ENCODE results near the gene PRR5L. TPM values are rescaled to one million over a fixed set of nuclear protein-coding genes. Genes with fewer than 3 reads are reported as not detected.

Gene PRR5L
- total RNA-seq, 1 donor from 2014 or later: 6.7 TPM

DNA sequence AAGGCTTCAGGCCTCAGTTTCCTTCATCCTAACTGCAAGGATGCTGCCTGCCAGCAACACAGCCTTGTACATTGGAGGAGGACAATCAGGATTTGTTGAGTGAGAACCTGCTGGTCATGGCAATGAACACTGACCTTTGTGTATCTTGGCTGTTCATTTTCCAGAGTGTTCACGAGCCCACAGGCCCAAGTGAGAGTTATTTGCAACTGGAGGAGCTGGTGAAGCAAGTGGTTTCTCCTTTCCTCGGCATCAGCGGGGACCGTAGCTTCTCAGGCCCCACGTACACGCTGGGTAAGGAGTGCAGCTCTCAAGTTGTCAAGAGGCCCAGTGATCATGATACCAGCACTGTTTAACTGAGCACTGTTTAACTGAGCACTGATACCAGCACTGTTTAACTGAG lies 155.0 kb downstream of the PRR5L start:
- H3K4me3 Mint-ChIP-seq: no peak overlapping the region
- H3K36me3 Mint-ChIP-seq: no peaks in the 10 kb centered on the region
- H3K4me1 Mint-ChIP-seq: peaks cover 57% of the 10 kb centered on the region
- no peaks in the 10 kb centered on the region for H3K9me3 Mint-ChIP-seq
- H3K27me3 Mint-ChIP-seq (ENCODE audit: low read depth): no peaks in the 10 kb centered on the region
- TF ChIP-seq, protein P1, sequence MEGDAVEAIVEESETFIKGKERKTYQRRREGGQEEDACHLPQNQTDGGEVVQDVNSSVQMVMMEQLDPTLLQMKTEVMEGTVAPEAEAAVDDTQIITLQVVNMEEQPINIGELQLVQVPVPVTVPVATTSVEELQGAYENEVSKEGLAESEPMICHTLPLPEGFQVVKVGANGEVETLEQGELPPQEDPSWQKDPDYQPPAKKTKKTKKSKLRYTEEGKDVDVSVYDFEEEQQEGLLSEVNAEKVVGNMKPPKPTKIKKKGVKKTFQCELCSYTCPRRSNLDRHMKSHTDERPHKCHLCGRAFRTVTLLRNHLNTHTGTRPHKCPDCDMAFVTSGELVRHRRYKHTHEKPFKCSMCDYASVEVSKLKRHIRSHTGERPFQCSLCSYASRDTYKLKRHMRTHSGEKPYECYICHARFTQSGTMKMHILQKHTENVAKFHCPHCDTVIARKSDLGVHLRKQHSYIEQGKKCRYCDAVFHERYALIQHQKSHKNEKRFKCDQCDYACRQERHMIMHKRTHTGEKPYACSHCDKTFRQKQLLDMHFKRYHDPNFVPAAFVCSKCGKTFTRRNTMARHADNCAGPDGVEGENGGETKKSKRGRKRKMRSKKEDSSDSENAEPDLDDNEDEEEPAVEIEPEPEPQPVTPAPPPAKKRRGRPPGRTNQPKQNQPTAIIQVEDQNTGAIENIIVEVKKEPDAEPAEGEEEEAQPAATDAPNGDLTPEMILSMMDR (IDR thresholded peaks at IDR 0.05; ENCODE audit: unreplicated experiment): no peak
- no peak overlapping the region for H3K27ac Mint-ChIP-seq
- no peak for DNase-seq (ENCODE audit: low spot score in 2 of 2, unreplicated experiment in 2 of 2)

DNA sequence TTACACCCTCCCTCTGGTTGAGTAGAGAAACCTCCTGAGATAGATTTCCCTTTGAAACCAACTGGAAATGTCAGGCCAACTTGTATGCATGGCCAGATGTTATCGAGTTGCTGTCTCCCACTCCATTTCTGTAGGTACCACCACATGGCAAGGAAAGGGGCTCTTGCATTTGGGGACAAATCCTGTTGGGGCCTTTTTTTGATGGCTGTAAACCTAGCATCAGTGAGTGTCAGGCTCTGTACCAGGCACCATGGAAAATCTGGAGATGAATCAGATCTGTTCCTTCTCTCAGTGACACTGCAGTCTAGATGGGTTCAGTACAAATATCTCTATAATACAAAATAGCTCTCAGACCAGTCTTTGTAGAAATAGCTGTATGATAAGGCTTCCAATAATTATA lies 155.6 kb downstream of the PRR5L start:
- no peak for DNase-seq (ENCODE audit: low spot score in 2 of 2, unreplicated experiment in 2 of 2)
- Mint-ChIP-seq H3K36me3 (no peaks in the 10 kb centered on the region), H3K9me3 (no peaks in the 10 kb centered on the region), H3K27ac (no peak overlapping the region), H3K27me3 (ENCODE audit: low read depth) (no peaks in the 10 kb centered on the region), H3K4me1 (peaks cover 60% of the 10 kb centered on the region), H3K4me3 (no peak overlapping the region)
- TF ChIP-seq, protein P1 (IDR thresholded peaks at IDR 0.05; ENCODE audit: unreplicated experiment): no peak

DNA sequence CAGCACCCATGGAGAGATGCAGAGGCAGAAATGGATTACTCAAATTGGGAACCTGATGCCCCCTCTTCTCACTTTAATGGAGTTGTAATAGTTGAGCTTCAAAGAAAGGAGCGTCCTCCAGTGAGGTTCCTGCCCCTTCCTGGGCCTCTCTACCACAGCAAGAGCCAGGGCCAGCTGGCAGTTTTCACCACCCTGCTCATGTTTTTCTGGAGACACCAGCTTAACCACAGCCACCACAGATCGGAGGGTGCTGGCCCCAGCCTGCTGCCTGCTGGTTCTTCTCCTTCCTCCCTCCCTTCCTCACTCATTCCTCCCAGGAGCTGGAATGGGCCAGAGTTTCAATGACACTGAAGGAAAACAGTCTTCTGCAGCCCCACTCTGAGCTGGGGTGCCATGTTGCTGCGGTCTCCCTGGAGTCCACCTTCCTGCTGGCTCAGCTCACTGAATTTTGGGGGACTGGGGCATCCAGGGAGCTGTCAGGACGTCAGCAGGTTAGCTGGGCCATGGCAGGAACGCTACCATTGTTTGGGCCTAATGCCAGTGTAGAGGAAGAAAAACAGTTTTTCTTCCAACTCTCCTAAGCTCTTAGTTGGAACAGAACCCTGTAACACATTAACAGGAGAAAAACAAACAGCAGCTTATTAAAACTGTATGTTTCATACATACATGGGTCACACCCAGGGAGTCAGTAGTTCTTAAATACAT lies 156.3 kb downstream of the PRR5L start:
- no peaks in the 10 kb centered on the region for H3K36me3 Mint-ChIP-seq
- no peaks in the 10 kb centered on the region for H3K9me3 Mint-ChIP-seq

GRCh38 chr11:36452961-36453360 lies 156.9 kb downstream of the PRR5L start:
- Mint-ChIP-seq H3K9me3 (no peaks in the 10 kb centered on the region), H3K4me1 (peaks cover 53% of the 10 kb centered on the region), H3K4me3 (no peak overlapping the region), H3K36me3 (no peaks in the 10 kb centered on the region), H3K27me3 (ENCODE audit: low read depth) (no peaks in the 10 kb centered on the region), H3K27ac (no peak overlapping the region)
- DNase-seq (ENCODE audit: low spot score in 2 of 2, unreplicated experiment in 2 of 2): no peak
- TF ChIP-seq, protein P1 (IDR thresholded peaks at IDR 0.05; ENCODE audit: unreplicated experiment): no peak

More for the DNA sequence above, 156.3 kb downstream of the PRR5L start:
- DNase-seq (ENCODE audit: low spot score in 2 of 2, unreplicated experiment in 2 of 2): no peak
- no peaks in the 10 kb centered on the region for H3K27me3 Mint-ChIP-seq (ENCODE audit: low read depth)
- H3K4me1 Mint-ChIP-seq: peaks cover 58% of the 10 kb centered on the region
- TF ChIP-seq, protein P1 (IDR thresholded peaks at IDR 0.05; ENCODE audit: unreplicated experiment): no peak
- H3K4me3 Mint-ChIP-seq: no peak overlapping the region
- H3K27ac Mint-ChIP-seq: no peak overlapping the region

GRCh38 chr11:36453678-36454077 lies 157.6 kb downstream of the PRR5L start:
- no peaks in the 10 kb centered on the region for H3K9me3 Mint-ChIP-seq
- H3K27ac Mint-ChIP-seq: no peak overlapping the region
- H3K27me3 Mint-ChIP-seq (ENCODE audit: low read depth): no peaks in the 10 kb centered on the region
- H3K36me3 Mint-ChIP-seq: no peaks in the 10 kb centered on the region
- no peak for DNase-seq (ENCODE audit: low spot score in 2 of 2, unreplicated experiment in 2 of 2)
- TF ChIP-seq, protein P1 (IDR thresholded peaks at IDR 0.05; ENCODE audit: unreplicated experiment): no peak
- H3K4me3 Mint-ChIP-seq: no peak overlapping the region
- peaks cover 45% of the 10 kb centered on the region for H3K4me1 Mint-ChIP-seq

All from mesothelial cell of epicardium (in vitro differentiated cells).